NCI-H526 treated with DMSO at 0.1 percent for 48 hours (cell line): ENCODE results near the gene CGB2.
A peak's percentile ranks its signal among the peaks of the same experiment; 100 is the strongest.
"Not testable (repeated sequence)": the region's sequence is repeated elsewhere in the genome, so short reads cannot be mapped to it uniquely, and the experiment has no call there.

Experiments
- DNase-seq: peaks from one replicate; lab custom pipeline; 2025; lab: John Stamatoyannopoulos, UW

Gene CGB2

GRCh38 chr19:49031642-49032301 lies at the start of gene CGB2:
Gene CGB2, plus strand, starts transcription at chr19:49031890. Its CDS starts 206 bp downstream, at chr19:49032096.
- DNase-seq: not testable (repeated sequence)

GRCh38 chr19:48982280-48982679 lies 49.4 kb upstream of the CGB2 start:
- no peak for DNase-seq

- no peak for DNase-seq
These were observed 46.0 kb upstream of the CGB2 start for GRCh38 chr19:48985711-48986110.

DNA sequence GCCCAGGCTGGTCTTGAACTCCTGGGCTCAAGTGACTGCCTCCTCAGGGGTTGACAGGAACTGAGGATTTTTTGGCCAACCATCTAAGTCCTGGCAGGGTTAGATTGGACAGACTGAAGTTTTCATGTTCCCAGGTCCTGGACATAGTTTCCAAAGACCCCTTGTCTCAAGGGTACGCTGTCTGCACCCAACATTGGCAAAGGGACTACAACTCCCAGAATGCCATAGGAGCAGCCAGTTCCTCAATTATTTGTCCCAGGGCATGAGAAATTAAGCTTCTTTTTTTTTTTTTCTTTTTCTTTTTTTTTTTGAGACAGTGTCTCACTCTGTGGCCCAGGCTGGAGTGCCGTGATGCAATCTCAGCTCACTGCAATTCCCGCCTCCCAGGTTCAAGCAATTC lies 45.5 kb upstream of the CGB2 start:
- no peak for DNase-seq

- DNase-seq: no peak
These were observed 44.4 kb upstream of the CGB2 start for GRCh38 chr19:48987323-48987722.

- no peak for DNase-seq
These were observed 43.4 kb upstream of the CGB2 start for GRCh38 chr19:48988286-48988685.

DNA sequence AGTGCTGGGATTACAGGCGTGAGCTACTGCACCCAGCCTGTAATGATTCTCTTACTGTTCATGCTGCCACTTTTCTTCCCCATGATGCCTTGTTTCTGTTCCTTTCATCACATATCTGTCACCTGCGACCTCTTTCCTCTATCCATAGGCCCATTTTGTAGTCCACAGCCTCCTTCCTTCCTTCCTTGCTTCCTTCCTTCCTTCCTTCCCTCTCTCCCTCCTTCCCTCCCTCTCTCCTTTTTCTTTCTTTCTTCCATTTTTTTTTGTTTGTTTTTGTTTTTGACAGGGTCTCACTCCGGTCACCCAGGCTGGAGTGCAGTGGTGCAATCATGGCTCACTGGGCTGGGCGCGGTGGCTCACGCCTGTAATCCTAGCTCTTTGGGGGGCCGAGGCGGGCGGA lies 42.8 kb upstream of the CGB2 start:
- no peak for DNase-seq

DNA sequence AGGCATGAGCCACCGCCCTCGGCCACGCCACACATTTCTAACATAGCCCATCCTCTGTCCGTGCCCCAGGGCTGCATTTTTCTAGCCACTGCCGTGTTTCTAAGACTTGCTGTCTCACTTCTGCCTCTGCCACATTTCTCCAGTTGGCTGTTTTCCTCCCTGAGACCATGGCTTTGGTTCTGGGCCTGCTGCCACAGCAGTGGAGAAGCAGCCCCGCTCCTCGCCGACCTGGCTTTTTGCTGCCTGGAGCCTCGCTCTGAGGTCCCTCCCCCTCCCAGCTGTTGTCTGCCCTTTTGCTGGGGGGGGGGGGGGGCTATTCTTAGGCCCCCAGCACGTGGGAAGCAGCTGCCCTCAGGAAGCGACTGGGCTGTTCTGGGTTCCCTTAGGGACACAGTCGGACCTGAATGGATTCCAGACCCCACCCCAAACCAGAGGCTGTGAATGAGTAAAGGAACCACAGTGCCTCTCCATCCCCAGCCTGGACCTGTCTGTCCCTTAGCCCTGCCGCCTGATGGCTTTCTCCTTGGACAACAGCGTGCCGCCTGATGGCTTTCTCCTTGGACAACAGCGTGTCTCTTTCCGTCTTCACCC lies 41.9 kb upstream of the CGB2 start:
- no peak for DNase-seq

DNA sequence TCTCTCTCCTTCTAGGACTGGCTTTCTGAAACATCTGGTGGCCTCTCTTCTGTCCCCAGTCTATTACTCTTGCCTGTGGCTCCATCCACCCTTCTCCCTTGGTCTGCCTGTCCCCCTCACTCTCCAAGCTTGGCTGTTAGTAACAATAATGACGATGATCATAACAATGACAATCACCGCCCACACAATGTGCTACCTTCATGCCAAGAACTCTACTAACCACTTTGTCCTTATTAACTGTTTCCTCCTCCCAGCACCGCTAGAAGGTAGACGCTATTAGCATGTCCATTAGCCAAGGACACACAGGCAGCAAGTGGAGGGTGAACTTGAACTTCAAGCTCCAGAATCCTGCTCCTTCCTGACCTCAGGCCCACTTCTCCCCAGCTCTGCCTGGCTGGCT lies 41.3 kb upstream of the CGB2 start:
- DNase-seq: no peak

GRCh38 chr19:48991011-48991609 lies 40.6 kb upstream of the CGB2 start:
- no peak for DNase-seq

DNA sequence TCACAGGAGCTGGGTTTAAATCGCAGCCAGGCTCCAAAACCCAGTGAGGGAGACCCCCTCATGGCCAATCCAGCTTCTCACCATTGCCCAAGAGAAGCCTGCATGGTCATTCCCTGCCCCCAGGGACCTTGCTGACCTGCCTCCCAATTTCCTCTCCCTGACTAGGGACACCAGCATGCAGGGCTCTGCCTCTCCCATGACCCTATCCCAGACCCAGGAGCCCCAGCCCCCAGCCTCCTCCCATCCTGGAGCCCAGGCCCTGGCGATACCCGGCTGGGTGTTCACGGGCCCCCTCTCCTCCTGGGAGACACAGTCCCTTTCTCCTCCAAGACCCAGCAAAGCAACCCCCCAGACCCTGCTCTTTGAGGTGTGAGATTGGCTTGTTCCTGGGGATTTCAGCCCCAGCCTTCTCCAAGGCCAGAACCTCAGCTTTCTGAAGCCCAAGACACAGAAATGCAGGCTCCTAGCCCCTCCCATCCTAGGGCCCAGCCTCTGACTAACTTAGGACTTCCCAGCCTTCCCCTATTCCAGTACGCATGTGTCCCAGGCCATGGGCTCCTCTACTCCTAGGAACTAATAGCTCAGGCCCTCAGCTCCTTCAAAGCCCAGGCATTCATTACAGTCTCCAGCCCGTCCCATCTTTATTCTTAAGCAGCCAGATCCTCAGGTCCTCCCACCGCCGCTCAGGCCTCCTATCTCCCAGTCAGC lies 39.7 kb upstream of the CGB2 start:
- no peak for DNase-seq

GRCh38 chr19:48992581-48993174 lies 39.0 kb upstream of the CGB2 start:
- no peak for DNase-seq

DNA sequence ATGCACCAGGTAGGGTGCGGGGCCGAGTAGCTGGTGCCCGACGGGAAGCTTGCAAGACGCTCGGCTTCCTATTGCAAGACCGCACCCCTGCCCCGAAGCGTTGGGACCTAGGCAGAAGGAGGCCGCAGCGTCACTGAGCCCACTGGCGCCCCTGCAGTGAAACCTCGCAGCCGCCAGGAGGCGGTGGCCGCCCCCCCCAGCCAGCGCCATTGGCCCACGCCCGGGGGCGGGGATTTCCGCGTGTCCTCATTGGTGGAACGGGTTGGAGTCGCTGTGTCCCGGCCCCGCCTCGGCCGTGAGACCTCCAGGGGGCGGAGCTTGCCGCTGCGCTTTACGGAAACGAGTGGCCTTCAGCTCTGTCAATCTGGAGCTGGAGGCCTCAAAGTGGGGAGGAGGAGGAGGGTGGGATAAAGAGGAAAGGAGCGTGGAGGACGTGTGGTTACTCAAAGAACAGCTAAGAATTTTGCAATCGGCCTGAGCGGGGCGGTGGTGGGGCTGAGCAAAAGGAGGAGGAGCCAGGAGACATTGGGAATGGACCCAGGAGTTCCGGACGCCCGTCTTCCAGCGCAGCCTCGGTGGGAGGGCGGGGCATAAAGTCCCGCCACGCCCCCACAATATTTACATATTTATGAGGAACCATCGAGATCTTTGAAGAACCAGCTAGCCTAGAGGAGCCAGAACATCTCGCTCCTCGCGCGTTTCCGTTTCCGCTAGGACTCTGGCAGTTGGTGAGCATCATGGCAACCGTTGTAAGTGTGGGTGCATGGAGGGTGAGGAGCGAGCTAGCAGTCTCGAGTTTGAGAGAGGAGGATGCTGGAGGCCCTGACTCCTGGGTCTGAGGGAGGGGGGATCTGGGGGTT lies 38.3 kb upstream of the CGB2 start, which contains the start of the genes GYS1 and RUVBL2:
Gene GYS1 (minus strand): TSS at position 135 of the 860 bp plus-strand sequence. CDS start 197 bp downstream, outside the sequence.
Gene RUVBL2 (plus strand): TSS at position 713 of the 860 bp plus-strand sequence. CDS start 25 bp downstream, at position 738.
- DNase-seq: peak; percentile 98

- DNase-seq: no peak
These were observed 37.7 kb upstream of the CGB2 start for GRCh38 chr19:48994035-48994386.

GRCh38 chr19:48997972-48998371 lies 33.7 kb upstream of the CGB2 start:
- no peak for DNase-seq

GRCh38 chr19:48999481-49000325 lies 32.0 kb upstream of the CGB2 start:
- DNase-seq: peak; percentile 25

DNA sequence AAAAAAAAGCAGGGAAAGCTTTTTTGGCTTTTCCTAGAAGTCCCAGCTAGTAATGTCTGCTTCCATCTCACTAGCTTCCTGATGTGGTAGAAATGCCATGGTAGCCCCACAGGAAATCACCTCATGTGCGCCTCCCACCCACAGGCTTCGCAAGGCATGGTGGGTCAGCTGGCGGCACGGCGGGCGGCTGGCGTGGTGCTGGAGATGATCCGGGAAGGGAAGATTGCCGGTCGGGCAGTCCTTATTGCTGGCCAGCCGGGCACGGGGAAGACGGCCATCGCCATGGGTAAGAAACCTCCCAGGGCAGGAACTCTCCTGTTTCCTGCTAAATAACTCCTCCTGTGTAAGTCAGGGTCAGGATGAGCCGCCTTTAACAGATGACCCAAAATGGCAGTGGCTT lies 27.6 kb upstream of the CGB2 start:
- DNase-seq: no peak

GRCh38 chr19:49004964-49005614 lies 26.6 kb upstream of the CGB2 start:
- DNase-seq: no peak

GRCh38 chr19:49006905-49007304 lies 24.8 kb upstream of the CGB2 start:
- DNase-seq: no peak

GRCh38 chr19:49009828-49010227 lies 21.9 kb upstream of the CGB2 start:
- no peak for DNase-seq
